CD4-positive, alpha-beta T cell (primary cell): ENCODE results near the gene DAPK2. TPM values are rescaled to one million over a fixed set of nuclear protein-coding genes. Genes with fewer than 3 reads are reported as not detected.

Experiments used
- ATAC-seq: fragments of 200-7000 bp; cut with Tn5 transposase; one replicate; pipeline ENCODE4 v1.10.0; 2022; ENCODE audit warnings: mild to moderate bottlenecking; ENCODE audit not compliant: poor library complexity
- CTCF ChIA-PET: fragments of 350-600 bp; sonication (Branson Sonifier 250); formaldehyde crosslinking; loops from one replicate; lab custom pipeline; 2021; ENCODE audit warnings: antibody characterized with exemption, inconsistent platforms; lab: Charles Lee
- POLR2A ChIA-PET: fragments of 350-600 bp; sonication (Branson Sonifier 250); formaldehyde crosslinking; loops from one replicate; lab custom pipeline; 2021; ENCODE audit warnings: antibody characterized with exemption, inconsistent platforms; lab: Charles Lee
- DNase-seq, 14 experiments: peaks; one replicate each; pipeline ENCODE4 v3.0.0-alpha.2; 2013 to 2020; ENCODE audit warnings: mixed read lengths in 2 of 14
- H3K27ac ChIP-seq, 2 donors: one replicate each; pipeline versions ENCODE4 v1.5.1 to v1.7.0; 2013; ENCODE audit warnings: low read length in 2 of 2, low read depth in 1 of 2, mild to moderate bottlenecking in 1 of 2
- H3K27me3 ChIP-seq, 2 experiments: 1 replicate in 1 of 2; 2 replicates in 1 of 2; pipeline versions ENCODE4 v1.6.1 to v1.7.0; 2013; ENCODE audit warnings: low read length in 2 of 2, control low read depth in 1 of 2, mild to moderate bottlenecking in 1 of 2, moderate library complexity in 1 of 2; ENCODE audit not compliant: insufficient read depth in 2 of 2, control insufficient read depth in 1 of 2
- H3K36me3 ChIP-seq: one replicate; pipeline ENCODE4 v1.6.1; 2013; ENCODE audit warnings: low read length, control low read depth; ENCODE audit not compliant: insufficient read depth
- H3K4me1 ChIP-seq: one replicate; pipeline ENCODE4 v1.6.1; 2013; ENCODE audit warnings: low read length, control low read depth; ENCODE audit not compliant: insufficient read depth
- H3K4me3 ChIP-seq: one replicate; pipeline ENCODE4 v1.5.1; 2013; ENCODE audit warnings: mild to moderate bottlenecking, low read length, moderate library complexity
- H3K9me3 ChIP-seq, 2 experiments: 1 replicate in 1 of 2; 2 replicates in 1 of 2; pipeline versions ENCODE4 v1.6.1 to v1.7.0; 2013; ENCODE audit warnings: low read length in 2 of 2, mild to moderate bottlenecking in 2 of 2, control low read depth in 1 of 2, moderate library complexity in 1 of 2; ENCODE audit not compliant: control insufficient read depth in 1 of 2, insufficient read depth in 1 of 2
- H3K27ac Mint-ChIP-seq: one replicate; pipeline ENCODE4 v1.8.0; 2020; ENCODE audit warnings: mixed read lengths
- H3K27me3 Mint-ChIP-seq: one replicate; pipeline ENCODE4 v1.8.0; 2021; ENCODE audit warnings: mixed read lengths
- H3K36me3 Mint-ChIP-seq: one replicate; pipeline ENCODE4 v1.8.0; 2021; ENCODE audit warnings: low read depth, mixed read lengths
- H3K4me1 Mint-ChIP-seq: one replicate; pipeline ENCODE4 v1.8.0; 2021; ENCODE audit warnings: low read depth, mixed read lengths
- H3K4me3 Mint-ChIP-seq: one replicate; pipeline ENCODE4 v1.8.0; 2020; ENCODE audit warnings: mild to moderate bottlenecking, mixed read lengths
- H3K9me3 Mint-ChIP-seq: one replicate; pipeline ENCODE4 v1.8.0; 2020; ENCODE audit warnings: mixed read lengths
- CTCF ChIP-seq: fragments of 200-600 bp; IDR thresholded peaks from one replicate; pipeline ENCODE4 v1.8.0; 2022; ENCODE audit warnings: antibody characterized with exemption, mild to moderate bottlenecking
- intact Hi-C, 2 experiments: fragments of 100-400 bp; cut with DNase I in 1 of 2; cut with micrococcal nuclease in 1 of 2; formaldehyde crosslinking; loops; one replicate each; pipeline versions ENCODE4 v1.15.1 to v1.9.0; 2023 to 2025; cut with DNase I, micrococcal nuclease
- total RNA-seq, 174 experiments: library from RNA in 2 of 174; stranded (reverse) in 2 of 174; gene quantifications; one replicate each; pipeline ENCODE4 v1.2.3 and lab custom pipeline; 2021 to 2026

Gene DAPK2
- total RNA-seq, 2 experiments from 2014 or later, result 1.3 to 1.6 TPM

DNA sequence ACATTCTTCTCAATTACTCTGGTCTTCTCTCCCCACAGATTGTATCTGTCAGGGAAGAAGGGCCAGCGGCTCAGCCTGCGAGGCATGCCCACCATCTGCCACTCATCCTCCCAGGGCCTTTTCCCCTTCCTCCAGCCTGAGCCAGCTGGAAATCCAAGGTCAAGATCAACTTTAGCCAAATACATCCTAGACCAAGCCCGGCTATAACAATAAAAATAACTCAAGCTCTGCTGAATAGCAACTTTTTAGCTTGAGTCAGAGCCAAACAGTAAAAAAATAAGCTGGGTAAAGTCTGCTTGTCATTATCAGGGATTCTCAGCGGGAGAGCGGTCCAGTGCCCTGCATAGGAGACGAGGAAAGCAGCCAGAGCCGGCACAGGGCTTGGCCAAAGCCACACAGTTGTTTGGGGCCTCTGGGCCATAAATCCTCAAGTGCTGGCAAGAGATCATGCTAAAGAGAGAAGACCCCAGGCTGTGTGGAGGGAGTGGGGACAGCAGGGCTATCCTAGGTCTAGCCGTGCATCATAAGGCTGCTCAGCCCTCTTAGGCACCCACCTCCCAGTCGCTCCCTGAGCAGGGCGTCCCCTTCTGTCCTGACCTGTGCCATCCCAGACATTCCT is 136.4 kb downstream of the DAPK2 start:
- Histone ChIP-seq H3K9me3 (no peaks in the 10 kb centered on the region), H3K27ac (no peak overlapping the region), H3K4me3 (no peak overlapping the region), H3K27me3 (no peaks in the 10 kb centered on the region), H3K4me1 (peaks cover 32% of the 10 kb centered on the region), H3K36me3 (no peaks in the 10 kb centered on the region)
- no peak overlapping the region for H3K27ac Mint-ChIP-seq
- no peaks in the 10 kb centered on the region for H3K9me3 Mint-ChIP-seq
- H3K4me3 Mint-ChIP-seq, result no peak overlapping the region
- no peaks in the 10 kb centered on the region for H3K27me3 Mint-ChIP-seq
- DNase-seq, result no peak
- no peaks in the 10 kb centered on the region for H3K36me3 Mint-ChIP-seq
- ATAC-seq, result no peak
- ChIA-PET POLR2A (interaction anchor here (0.6 to 2.0 kb wide), 2 partner anchors 15 to 79 kb away, joined by 4 to 5 read pairs; no protein-coding TSS in a partner anchor), CTCF (interaction anchor here (1.5 kb wide), 1 partner anchor 137 kb away, joined by 4 read pairs; no protein-coding TSS in a partner anchor)
- no peak for TF ChIP-seq CTCF
- intact Hi-C loops, result no loop called here
- H3K4me1 Mint-ChIP-seq, result peaks cover 30% of the 10 kb centered on the region

DNA sequence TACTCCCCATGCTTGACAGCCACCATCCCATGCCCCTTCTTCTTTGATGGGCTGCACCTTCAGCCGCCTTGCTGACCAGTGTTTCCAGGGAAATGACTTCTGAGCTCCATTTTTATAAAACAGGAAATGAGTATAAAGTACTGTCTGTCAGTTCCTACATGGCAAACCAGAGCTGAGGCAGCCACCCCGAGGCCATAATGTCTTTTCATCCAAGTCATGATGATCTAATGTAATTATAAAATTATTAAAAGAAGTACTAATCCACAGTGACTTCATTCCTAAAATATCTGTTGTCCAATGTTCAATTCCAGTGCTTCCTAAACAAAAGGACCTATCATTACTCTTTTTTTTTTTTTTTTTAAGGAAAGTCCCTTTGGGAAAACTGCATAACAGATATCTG is 137.3 kb downstream of the DAPK2 start:
- DNase-seq (no peak), ATAC-seq (no peak)
- H3K36me3 Mint-ChIP-seq, result no peaks in the 10 kb centered on the region
- Histone ChIP-seq H3K9me3 (no peaks in the 10 kb centered on the region), H3K27ac (no peak overlapping the region), H3K4me1 (peaks cover 32% of the 10 kb centered on the region), H3K27me3 (no peaks in the 10 kb centered on the region), H3K36me3 (no peaks in the 10 kb centered on the region), H3K4me3 (no peak overlapping the region)
- ChIA-PET POLR2A (interaction anchor here (0.6 to 2.0 kb wide), 3 partner anchors 14 to 78 kb away, joined by 3 to 5 read pairs (median 4); no protein-coding TSS in a partner anchor), CTCF (interaction anchor here (1.5 kb wide), 1 partner anchor 138 kb away, joined by 4 read pairs; no protein-coding TSS in a partner anchor)
- no peak overlapping the region for H3K27ac Mint-ChIP-seq
- no peaks in the 10 kb centered on the region for H3K9me3 Mint-ChIP-seq
- intact Hi-C loops, result no loop called here
- peaks cover 39% of the 10 kb centered on the region for H3K4me1 Mint-ChIP-seq
- no peak for TF ChIP-seq CTCF
- H3K27me3 Mint-ChIP-seq, result no peaks in the 10 kb centered on the region
- no peak overlapping the region for H3K4me3 Mint-ChIP-seq

- Histone ChIP-seq H3K36me3 (no peaks in the 10 kb centered on the region), H3K9me3 (no peaks in the 10 kb centered on the region), H3K4me3 (no peak overlapping the region), H3K27ac (no peak overlapping the region), H3K4me1 (peaks cover 32% of the 10 kb centered on the region), H3K27me3 (no peaks in the 10 kb centered on the region)
- H3K36me3 Mint-ChIP-seq, result no peaks in the 10 kb centered on the region
- H3K9me3 Mint-ChIP-seq, result no peaks in the 10 kb centered on the region
- no peak for ATAC-seq
- H3K4me3 Mint-ChIP-seq, result no peak overlapping the region
- TF ChIP-seq CTCF, result no peak
- no peak for DNase-seq
- peaks cover 41% of the 10 kb centered on the region for H3K4me1 Mint-ChIP-seq
- ChIA-PET CTCF (no interaction called here), POLR2A (interaction anchor here (0.6 to 2.0 kb wide), 2 partner anchors 13 to 63 kb away, joined by 3 to 5 read pairs; no protein-coding TSS in a partner anchor)
- intact Hi-C loops, result no loop called here
- H3K27ac Mint-ChIP-seq, result no peak overlapping the region
- no peaks in the 10 kb centered on the region for H3K27me3 Mint-ChIP-seq
These were observed 138.0 kb downstream of the DAPK2 start for GRCh38 chr15:63908281-63908680.
